Astrocyte (in vitro differentiated cells and primary cell): ENCODE measurements around the gene ZNF512.

Source experiments
- EZH2 ChIP-seq: IDR thresholded peaks from 2 replicates; pipeline ENCODE4 v1.6.1; 2012; ENCODE audit warnings: mild to moderate bottlenecking, low read length, inconsistent platforms; ENCODE audit not compliant: insufficient read depth
- TF ChIP-seq, protein P1 (sequence below): IDR thresholded peaks from 2 replicates; pipeline ENCODE4 v1.5.1; 2011; ENCODE audit warnings: low read depth, mild to moderate bottlenecking, inconsistent platforms, low read length, moderate library complexity; ENCODE audit not compliant: insufficient read depth

DNA sequence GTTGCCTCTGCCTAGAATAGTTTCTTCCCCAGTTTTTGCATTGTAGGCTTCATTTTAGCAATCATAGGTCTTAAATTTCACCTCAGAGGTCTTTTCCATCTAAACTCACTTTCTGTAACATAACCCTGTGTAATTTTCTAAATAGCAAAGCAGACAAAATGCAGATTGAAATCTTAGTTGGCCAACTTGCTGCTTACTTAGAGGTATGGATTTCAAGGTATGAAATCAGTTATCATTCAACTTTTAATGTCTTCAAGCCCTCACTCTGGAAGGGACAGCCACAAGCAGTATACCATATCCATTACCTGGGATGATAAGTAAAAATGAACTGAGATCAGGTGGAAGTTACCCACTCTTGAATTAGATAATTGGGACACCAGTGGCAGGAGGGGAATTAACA lies 42.1 kb downstream of the ZNF512 start:
- TF ChIP-seq, protein P1, sequence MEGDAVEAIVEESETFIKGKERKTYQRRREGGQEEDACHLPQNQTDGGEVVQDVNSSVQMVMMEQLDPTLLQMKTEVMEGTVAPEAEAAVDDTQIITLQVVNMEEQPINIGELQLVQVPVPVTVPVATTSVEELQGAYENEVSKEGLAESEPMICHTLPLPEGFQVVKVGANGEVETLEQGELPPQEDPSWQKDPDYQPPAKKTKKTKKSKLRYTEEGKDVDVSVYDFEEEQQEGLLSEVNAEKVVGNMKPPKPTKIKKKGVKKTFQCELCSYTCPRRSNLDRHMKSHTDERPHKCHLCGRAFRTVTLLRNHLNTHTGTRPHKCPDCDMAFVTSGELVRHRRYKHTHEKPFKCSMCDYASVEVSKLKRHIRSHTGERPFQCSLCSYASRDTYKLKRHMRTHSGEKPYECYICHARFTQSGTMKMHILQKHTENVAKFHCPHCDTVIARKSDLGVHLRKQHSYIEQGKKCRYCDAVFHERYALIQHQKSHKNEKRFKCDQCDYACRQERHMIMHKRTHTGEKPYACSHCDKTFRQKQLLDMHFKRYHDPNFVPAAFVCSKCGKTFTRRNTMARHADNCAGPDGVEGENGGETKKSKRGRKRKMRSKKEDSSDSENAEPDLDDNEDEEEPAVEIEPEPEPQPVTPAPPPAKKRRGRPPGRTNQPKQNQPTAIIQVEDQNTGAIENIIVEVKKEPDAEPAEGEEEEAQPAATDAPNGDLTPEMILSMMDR = no peak
- no peak for TF ChIP-seq EZH2
